OCI-LY3 (cell line): ENCODE measurements around the gene EPHB2.

Source experiments
- EZH2phosphoT487 ChIP-seq: fragments of 200-600 bp; shearing (Covaris generic); IDR thresholded peaks from 2 replicates; pipeline ENCODE4 v1.6.1; 2018; ENCODE audit warnings: antibody characterized with exemption, mixed run types, low read depth
- TF ChIP-seq, protein P1 (sequence below): fragments of 200-600, 300-600 bp; sonication (generic); IDR thresholded peaks from 2 replicates; pipeline ENCODE4 v1.5.1; 2014; ENCODE audit warnings: antibody characterized with exemption, low read length, low read depth

DNA sequence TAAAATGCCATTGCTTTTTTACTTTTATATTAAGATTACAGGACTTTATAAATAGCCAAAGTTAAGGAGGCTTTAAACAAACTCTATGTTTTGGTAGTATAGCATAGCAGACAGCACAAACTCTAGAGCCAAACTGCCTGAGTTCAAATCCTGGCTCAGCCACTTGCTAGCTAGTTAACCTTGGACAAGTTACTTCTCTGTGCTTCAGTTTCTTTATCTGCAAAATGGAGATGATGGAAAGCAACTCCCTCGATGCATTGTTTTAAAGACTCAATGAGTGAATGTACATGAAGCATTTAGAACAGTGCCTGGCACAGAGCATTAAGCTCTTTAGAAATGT lies 36.3 kb upstream of the EPHB2 start:
- TF ChIP-seq, protein P1, sequence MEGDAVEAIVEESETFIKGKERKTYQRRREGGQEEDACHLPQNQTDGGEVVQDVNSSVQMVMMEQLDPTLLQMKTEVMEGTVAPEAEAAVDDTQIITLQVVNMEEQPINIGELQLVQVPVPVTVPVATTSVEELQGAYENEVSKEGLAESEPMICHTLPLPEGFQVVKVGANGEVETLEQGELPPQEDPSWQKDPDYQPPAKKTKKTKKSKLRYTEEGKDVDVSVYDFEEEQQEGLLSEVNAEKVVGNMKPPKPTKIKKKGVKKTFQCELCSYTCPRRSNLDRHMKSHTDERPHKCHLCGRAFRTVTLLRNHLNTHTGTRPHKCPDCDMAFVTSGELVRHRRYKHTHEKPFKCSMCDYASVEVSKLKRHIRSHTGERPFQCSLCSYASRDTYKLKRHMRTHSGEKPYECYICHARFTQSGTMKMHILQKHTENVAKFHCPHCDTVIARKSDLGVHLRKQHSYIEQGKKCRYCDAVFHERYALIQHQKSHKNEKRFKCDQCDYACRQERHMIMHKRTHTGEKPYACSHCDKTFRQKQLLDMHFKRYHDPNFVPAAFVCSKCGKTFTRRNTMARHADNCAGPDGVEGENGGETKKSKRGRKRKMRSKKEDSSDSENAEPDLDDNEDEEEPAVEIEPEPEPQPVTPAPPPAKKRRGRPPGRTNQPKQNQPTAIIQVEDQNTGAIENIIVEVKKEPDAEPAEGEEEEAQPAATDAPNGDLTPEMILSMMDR = no peak
- no peak for TF ChIP-seq EZH2phosphoT487
